B cell (primary cell): ENCODE data around the gene HEG1.

Experiments used
- EZH2 ChIP-seq: IDR thresholded peaks from 2 replicates; pipeline ENCODE4 v1.6.1; 2012; ENCODE audit warnings: borderline replicate concordance, low read depth, mild to moderate bottlenecking, moderate library complexity, low read length; ENCODE audit not compliant: insufficient read depth, poor library complexity, severe bottlenecking
- TF ChIP-seq, protein P1 (sequence below): fragments of 200-600 bp; IDR thresholded peaks from one replicate; pipeline ENCODE4 v1.8.0; 2022; ENCODE audit warnings: antibody characterized with exemption, mild to moderate bottlenecking

DNA sequence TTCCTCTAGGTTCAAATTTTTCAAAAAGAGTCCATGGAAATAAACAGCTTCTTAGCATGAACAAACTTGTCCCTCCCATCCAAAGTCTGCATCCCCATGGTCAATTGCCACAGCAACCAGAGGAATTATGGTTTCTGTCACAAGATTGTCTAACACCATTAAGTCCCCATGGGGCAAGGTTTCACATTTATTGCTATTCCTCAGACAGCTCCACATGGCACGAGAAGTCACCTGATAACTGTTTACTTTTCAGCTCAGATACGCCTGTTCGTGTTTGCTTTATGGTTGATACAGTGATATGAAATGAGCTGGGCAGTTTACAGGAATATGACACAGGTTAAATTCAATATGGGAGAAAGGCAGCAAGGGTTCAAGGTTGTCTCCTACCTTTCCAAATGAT lies 83.3 kb downstream of the HEG1 start:
- TF ChIP-seq, protein P1, sequence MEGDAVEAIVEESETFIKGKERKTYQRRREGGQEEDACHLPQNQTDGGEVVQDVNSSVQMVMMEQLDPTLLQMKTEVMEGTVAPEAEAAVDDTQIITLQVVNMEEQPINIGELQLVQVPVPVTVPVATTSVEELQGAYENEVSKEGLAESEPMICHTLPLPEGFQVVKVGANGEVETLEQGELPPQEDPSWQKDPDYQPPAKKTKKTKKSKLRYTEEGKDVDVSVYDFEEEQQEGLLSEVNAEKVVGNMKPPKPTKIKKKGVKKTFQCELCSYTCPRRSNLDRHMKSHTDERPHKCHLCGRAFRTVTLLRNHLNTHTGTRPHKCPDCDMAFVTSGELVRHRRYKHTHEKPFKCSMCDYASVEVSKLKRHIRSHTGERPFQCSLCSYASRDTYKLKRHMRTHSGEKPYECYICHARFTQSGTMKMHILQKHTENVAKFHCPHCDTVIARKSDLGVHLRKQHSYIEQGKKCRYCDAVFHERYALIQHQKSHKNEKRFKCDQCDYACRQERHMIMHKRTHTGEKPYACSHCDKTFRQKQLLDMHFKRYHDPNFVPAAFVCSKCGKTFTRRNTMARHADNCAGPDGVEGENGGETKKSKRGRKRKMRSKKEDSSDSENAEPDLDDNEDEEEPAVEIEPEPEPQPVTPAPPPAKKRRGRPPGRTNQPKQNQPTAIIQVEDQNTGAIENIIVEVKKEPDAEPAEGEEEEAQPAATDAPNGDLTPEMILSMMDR: no peak
- TF ChIP-seq EZH2: no peak
